GM12878 (cell line): Measurements from ENCODE around the gene ANKMY1. TPM values are rescaled to one million over a fixed set of nuclear protein-coding genes. Genes with fewer than 3 reads are reported as not detected.

ENCODE experiments used
- ATAC-seq: fragments of 200-7000 bp; cut with Tn5 transposase; 3 replicates; pipeline ENCODE4 v1.9.1; 2020; ENCODE audit warnings: mild to moderate bottlenecking, moderate library complexity
- BruUV-seq: library from RNA; stranded (reverse); fragments of 400-500 nt; replicated peaks from 2 replicates; lab custom pipeline; 2021; lab: Mats Ljungman, UMichigan
- CTCF ChIA-PET: fragments of 300-600 bp; sonication (Branson Sonifier 250); formaldehyde crosslinking; extraction: SDS; loops from one replicate; lab custom pipeline; 2021; ENCODE audit warnings: inconsistent platforms; lab: Yijun Ruan, JAX
- POLR2A ChIA-PET: fragments of 350-600 bp; formaldehyde crosslinking; extraction: SDS; loops from one replicate; lab custom pipeline; 2021; ENCODE audit warnings: inconsistent platforms; lab: Charles Lee
- RAD21 ChIA-PET: fragments of 300-600 bp; sonication (Branson Sonifier 250); formaldehyde crosslinking; loops from one replicate; lab custom pipeline; 2023; ENCODE audit warnings: antibody characterized with exemption; ENCODE audit not compliant: unreplicated experiment; lab: Charles Lee
- SMC1A ChIA-PET: fragments of 300-600 bp; sonication (Branson Sonifier 250); formaldehyde crosslinking; loops from one replicate; lab custom pipeline; 2023; ENCODE audit not compliant: unreplicated experiment, uncharacterized antibody; lab: Charles Lee
- DNase-seq: peaks from one replicate; pipeline ENCODE4 v3.0.0-alpha.2; 2011; ENCODE audit warnings: low read depth, low spot score
- FAIRE-seq: peaks from 3 replicates; lab custom pipeline; 2011; peaks lifted over from hg19 to GRCh38; lab: Jason Lieb, UNC
- H2AFZ ChIP-seq: 2 replicates; pipeline ENCODE4 v1.6.0; 2011; ENCODE audit warnings: low read depth, low read length, control low read depth; ENCODE audit not compliant: control insufficient read depth
- H3K27ac ChIP-seq: 2 replicates; pipeline ENCODE4 v1.5.1; 2011; ENCODE audit warnings: control low read depth; ENCODE audit not compliant: control insufficient read depth, insufficient read depth
- H3K27me3 ChIP-seq, 2 experiments: replicated peaks in 1 of 2; 2 replicates each; pipeline versions ENCODE4 v1.6.0 to v1.6.1; 2011; ENCODE audit warnings: low read length in 1 of 2; ENCODE audit not compliant: control insufficient read depth in 2 of 2, insufficient read depth in 2 of 2
- H3K36me3 ChIP-seq, 2 experiments: 2 replicates each; pipeline ENCODE4 v1.5.1; 2011; ENCODE audit warnings: low read length in 1 of 2; ENCODE audit not compliant: control insufficient read depth in 2 of 2, insufficient read depth in 2 of 2
- H3K4me1 ChIP-seq: 2 replicates; pipeline ENCODE4 v1.6.1; 2011; ENCODE audit warnings: mild to moderate bottlenecking, low read length, moderate library complexity, mixed read lengths; ENCODE audit not compliant: control insufficient read depth, insufficient read depth
- H3K4me2 ChIP-seq: 2 replicates; pipeline ENCODE4 v1.6.0; 2011; ENCODE audit warnings: control low read depth; ENCODE audit not compliant: control insufficient read depth, insufficient read depth
- H3K4me3 ChIP-seq: fragments of 200-600 bp; sonication (generic); 2 replicates; pipeline ENCODE4 v1.5.1; 2016
- H3K79me2 ChIP-seq: 2 replicates; pipeline ENCODE4 v1.6.0; 2011; ENCODE audit warnings: low read length; ENCODE audit not compliant: control insufficient read depth, insufficient read depth
- H3K9ac ChIP-seq: 2 replicates; pipeline ENCODE4 v1.8.0; 2011; ENCODE audit warnings: low read length, control low read depth, mixed read lengths; ENCODE audit not compliant: control insufficient read depth, insufficient read depth
- H3K9me3 ChIP-seq: replicated peaks from 3 replicates; pipeline ENCODE4 v1.5.1; 2011; ENCODE audit warnings: mild to moderate bottlenecking, low read length; ENCODE audit not compliant: control insufficient read depth, insufficient read depth
- H4K20me1 ChIP-seq: 2 replicates; pipeline ENCODE4 v1.6.0; 2011; ENCODE audit not compliant: control insufficient read depth, insufficient read depth
- ASH2L ChIP-seq: fragments of 300-600, 200-600 bp; sonication (generic); IDR thresholded peaks from 2 replicates; pipeline ENCODE4 v1.6.1; 2017; ENCODE audit warnings: low read depth, mild to moderate bottlenecking, borderline replicate concordance
- BCL3 ChIP-seq: IDR thresholded peaks from 2 replicates; pipeline ENCODE4 v1.6.1; 2011; ENCODE audit warnings: borderline replicate concordance, low read depth, mild to moderate bottlenecking, moderate library complexity, low read length; ENCODE audit not compliant: insufficient read depth, poor library complexity, severe bottlenecking
- BHLHE40 ChIP-seq, 2 experiments: fragments of 450-650 bp in 1 of 2; IDR thresholded peaks; 2 replicates each; pipeline ENCODE4 v1.6.1; 2011 to 2017; ENCODE audit warnings: low read depth in 2 of 2, borderline replicate concordance in 1 of 2, improper control_type of control experiment in 1 of 2, low read length in 1 of 2, mild to moderate bottlenecking in 1 of 2
- EGR1 ChIP-seq, 2 experiments: IDR thresholded peaks; 1 replicate in 1 of 2; 2 replicates in 1 of 2; pipeline ENCODE4 v1.6.1; 2011 to 2012; ENCODE audit warnings: low read depth in 2 of 2, low read length in 2 of 2, borderline replicate concordance in 1 of 2, mild to moderate bottlenecking in 1 of 2, moderate library complexity in 1 of 2
- NFYA ChIP-seq: IDR thresholded peaks from 2 replicates; pipeline ENCODE4 v1.6.1; 2011; ENCODE audit warnings: low read depth, mild to moderate bottlenecking, low read length, improper control_type of control experiment, borderline replicate concordance
- NR2F1 ChIP-seq: fragments of 450-650 bp; conservative IDR thresholded peaks from 2 replicates; pipeline ENCODE4 v1.6.1; 2017; ENCODE audit warnings: mild to moderate bottlenecking
- POU2F2 ChIP-seq: IDR thresholded peaks from 3 replicates; pipeline ENCODE4 v1.6.1; 2011; ENCODE audit warnings: low read depth, mild to moderate bottlenecking, low read length, borderline replicate concordance
- ZNF274 ChIP-seq: IDR thresholded peaks from one replicate; pipeline ENCODE4 v1.8.0; 2011; ENCODE audit not compliant: insufficient read length, insufficient read depth
- ZNF384 ChIP-seq: IDR thresholded peaks from 2 replicates; pipeline ENCODE4 v1.6.1; 2012; ENCODE audit warnings: low read depth, mild to moderate bottlenecking, low read length, improper control_type of control experiment, borderline replicate concordance
- WGBS: methylation state at CpG from one replicate; pipeline ENCODE4 v1.1.6; 2016; ENCODE audit warnings: low lambda C conversion rate; ENCODE audit not compliant: insufficient replicate concordance, insufficient coverage; ENCODE audit errors: missing lambda C conversion rate; 5-methylcytosine and 5-hydroxymethylcytosine counted together
- in situ Hi-C: fragments of 300-500 bp; cut with MboI; formaldehyde crosslinking; loops from 9 replicates; pipeline ENCODE4 v1.14.3; 2018; ENCODE audit warnings: mixed read lengths
- intact Hi-C: fragments of 100-400 bp; cut with micrococcal nuclease; formaldehyde crosslinking; loops from one replicate; pipeline ENCODE4 v1.14.2; 2022; ENCODE audit not compliant: unreplicated experiment
- polyA plus RNA-seq, 11 experiments: library from polyadenylated mRNA; depleted of rRNA in 4 of 11; unstranded in 6 of 11; stranded (reverse) in 5 of 11; fragments of >200 nt; fragmentation: Nextera tagmentation in 4 of 11; fragmentation: Illumina TruSeq in 1 of 11; extraction: Ambion mirVana in 4 of 11; extraction: Trizol in 1 of 11; gene quantifications; 1 replicate in 1 of 11; 2 replicates in 10 of 11; pipeline versions ENCODE4 v1.2.1 to v1.2.3, GENCODE V29; 2011 to 2016; ENCODE audit warnings: inconsistent platforms in 2 of 11, missing spikeins in 2 of 11, low read depth in 1 of 11
- total RNA-seq, 4 experiments: library from RNA; depleted of rRNA in 3 of 4; stranded (reverse); fragments of >200 nt in 3 of 4; fragmentation: Illumina TruSeq in 1 of 4; extraction: Trizol in 1 of 4; gene quantifications; 2 replicates each; pipeline versions ENCODE4 v1.2.1 to v1.2.3, GENCODE V29; 2013 to 2021
- TF ChIP-seq, protein P1 (sequence below): IDR thresholded peaks from 2 replicates; pipeline ENCODE4 v1.6.1; 2012; ENCODE audit warnings: improper control_type of control experiment, low read depth, low read length; ENCODE audit not compliant: insufficient replicate concordance
- TF ChIP-seq, protein P2 (sequence below): IDR thresholded peaks from 2 replicates; pipeline ENCODE4 v1.6.1; 2011; ENCODE audit warnings: borderline replicate concordance, low read depth, mild to moderate bottlenecking, moderate library complexity, mixed read lengths, low read length; ENCODE audit not compliant: insufficient read depth; ENCODE audit errors: extremely low read length

Gene ANKMY1
- total and polyA plus RNA-seq, 10 of the 15 experiments (the other 5 are each of a cell fraction or from before 2014, with no cell fraction given) = 1.1 to 15.3 (median 11.1) TPM

DNA sequence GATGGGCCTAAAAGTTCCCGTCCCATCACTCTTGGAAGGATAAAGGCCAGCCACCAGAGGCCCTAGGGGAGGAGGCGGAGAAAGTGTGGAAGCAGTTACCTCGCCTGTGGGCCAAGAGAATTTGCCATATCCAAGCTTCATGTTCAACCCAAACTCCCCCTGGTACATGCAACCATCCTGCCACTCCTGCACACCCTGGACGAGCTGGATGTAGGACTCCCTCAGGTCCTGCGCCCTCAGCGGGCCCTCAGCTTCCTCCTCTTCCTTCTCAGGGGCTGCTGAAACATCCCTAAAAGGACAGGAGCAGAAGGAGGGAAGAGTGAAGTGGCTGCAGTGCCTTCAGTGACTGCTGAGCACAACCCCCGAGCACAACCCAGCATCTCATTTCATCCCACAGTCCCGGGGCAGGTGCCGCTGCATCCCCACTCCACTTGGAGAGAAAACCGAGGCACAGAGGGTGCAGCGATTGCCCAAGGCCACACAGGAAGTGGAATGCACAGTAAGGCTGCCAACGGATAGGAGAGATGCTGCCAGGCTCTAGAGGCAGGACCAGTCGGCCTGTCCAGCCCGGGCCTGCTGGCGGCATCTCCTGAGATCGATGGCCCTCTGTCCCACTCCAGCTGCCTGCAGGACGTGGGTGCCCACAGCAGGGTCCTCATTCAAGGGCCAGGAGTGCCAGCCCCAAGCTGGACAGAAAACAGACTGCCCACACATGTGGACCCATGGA is 2.9 kb downstream of the ANKMY1 start:
- no TSS peak for BruUV-seq
- Histone ChIP-seq H3K9me3 (no peaks in the 10 kb centered on the region; the same call in 2 of the 3 replicates), H3K4me1 (peaks cover 39% of the 10 kb centered on the region), H4K20me1 (no peaks in the 10 kb centered on the region), H3K36me3 (peaks cover 0 to 15% of the 10 kb centered on the region in 2 experiments; a peak in 1 of 4 replicates), H3K27me3 (no peaks in the 10 kb centered on the region), H3K4me2 (no peak overlapping the region), H2AFZ (no peak overlapping the region), H3K79me2 (peaks cover 27% of the 10 kb centered on the region), H3K4me3 (no peak overlapping the region), H3K27ac (no peak overlapping the region), H3K9ac (no peak overlapping the region)
- no peak for DNase-seq
- in situ Hi-C loops = no loop called here
- RAD21 ChIA-PET = no interaction called here
- CTCF ChIA-PET = interaction anchor here (1.0 to 1.7 kb wide), 2 partner anchors 11 to 41 kb away, joined by 3 to 8 read pairs; no protein-coding TSS in a partner anchor
- no peak for FAIRE-seq
- SMC1A ChIA-PET = interaction anchor here (1.1 kb wide), 1 partner anchor 41 kb away, joined by 4 read pairs; no protein-coding TSS in a partner anchor
- POLR2A ChIA-PET = no interaction called here
- ATAC-seq = no peak
- intact Hi-C loops = no loop called here
- WGBS = 88% methylated on average over 17 of the region's 17 CpGs
- TF ChIP-seq ZNF384 (no peak), EGR1 (IDR thresholded peaks at IDR 0.05; ENCODE audit: borderline replicate concordance in 1 of 2, low read depth in 2 of 2, low read length in 2 of 2) (no peak), BHLHE40 (IDR thresholded peaks at IDR 0.05; ENCODE audit: borderline replicate concordance in 1 of 2, low read depth in 2 of 2, low read length in 1 of 2) (no peak), POU2F2 (no peak), NR2F1 (no peak), ZNF274 (no peak), BCL3 (no peak), NFYA (no peak), ASH2L (no peak)
- TF ChIP-seq, protein P1, sequence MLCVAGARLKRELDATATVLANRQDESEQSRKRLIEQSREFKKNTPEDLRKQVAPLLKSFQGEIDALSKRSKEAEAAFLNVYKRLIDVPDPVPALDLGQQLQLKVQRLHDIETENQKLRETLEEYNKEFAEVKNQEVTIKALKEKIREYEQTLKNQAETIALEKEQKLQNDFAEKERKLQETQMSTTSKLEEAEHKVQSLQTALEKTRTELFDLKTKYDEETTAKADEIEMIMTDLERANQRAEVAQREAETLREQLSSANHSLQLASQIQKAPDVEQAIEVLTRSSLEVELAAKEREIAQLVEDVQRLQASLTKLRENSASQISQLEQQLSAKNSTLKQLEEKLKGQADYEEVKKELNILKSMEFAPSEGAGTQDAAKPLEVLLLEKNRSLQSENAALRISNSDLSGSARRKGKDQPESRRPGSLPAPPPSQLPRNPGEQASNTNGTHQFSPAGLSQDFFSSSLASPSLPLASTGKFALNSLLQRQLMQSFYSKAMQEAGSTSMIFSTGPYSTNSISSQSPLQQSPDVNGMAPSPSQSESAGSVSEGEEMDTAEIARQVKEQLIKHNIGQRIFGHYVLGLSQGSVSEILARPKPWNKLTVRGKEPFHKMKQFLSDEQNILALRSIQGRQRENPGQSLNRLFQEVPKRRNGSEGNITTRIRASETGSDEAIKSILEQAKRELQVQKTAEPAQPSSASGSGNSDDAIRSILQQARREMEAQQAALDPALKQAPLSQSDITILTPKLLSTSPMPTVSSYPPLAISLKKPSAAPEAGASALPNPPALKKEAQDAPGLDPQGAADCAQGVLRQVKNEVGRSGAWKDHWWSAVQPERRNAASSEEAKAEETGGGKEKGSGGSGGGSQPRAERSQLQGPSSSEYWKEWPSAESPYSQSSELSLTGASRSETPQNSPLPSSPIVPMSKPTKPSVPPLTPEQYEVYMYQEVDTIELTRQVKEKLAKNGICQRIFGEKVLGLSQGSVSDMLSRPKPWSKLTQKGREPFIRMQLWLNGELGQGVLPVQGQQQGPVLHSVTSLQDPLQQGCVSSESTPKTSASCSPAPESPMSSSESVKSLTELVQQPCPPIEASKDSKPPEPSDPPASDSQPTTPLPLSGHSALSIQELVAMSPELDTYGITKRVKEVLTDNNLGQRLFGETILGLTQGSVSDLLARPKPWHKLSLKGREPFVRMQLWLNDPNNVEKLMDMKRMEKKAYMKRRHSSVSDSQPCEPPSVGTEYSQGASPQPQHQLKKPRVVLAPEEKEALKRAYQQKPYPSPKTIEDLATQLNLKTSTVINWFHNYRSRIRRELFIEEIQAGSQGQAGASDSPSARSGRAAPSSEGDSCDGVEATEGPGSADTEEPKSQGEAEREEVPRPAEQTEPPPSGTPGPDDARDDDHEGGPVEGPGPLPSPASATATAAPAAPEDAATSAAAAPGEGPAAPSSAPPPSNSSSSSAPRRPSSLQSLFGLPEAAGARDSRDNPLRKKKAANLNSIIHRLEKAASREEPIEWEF = no peak
- TF ChIP-seq, protein P2, sequence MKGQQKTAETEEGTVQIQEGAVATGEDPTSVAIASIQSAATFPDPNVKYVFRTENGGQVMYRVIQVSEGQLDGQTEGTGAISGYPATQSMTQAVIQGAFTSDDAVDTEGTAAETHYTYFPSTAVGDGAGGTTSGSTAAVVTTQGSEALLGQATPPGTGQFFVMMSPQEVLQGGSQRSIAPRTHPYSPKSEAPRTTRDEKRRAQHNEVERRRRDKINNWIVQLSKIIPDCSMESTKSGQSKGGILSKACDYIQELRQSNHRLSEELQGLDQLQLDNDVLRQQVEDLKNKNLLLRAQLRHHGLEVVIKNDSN = no peak
